Ecto neural progenitor cell (in vitro differentiated cells): ENCODE measurements around the gene SMAD4.
"Not testable (repeated sequence)": the region's sequence is repeated elsewhere in the genome, so short reads cannot be mapped to it uniquely, and the experiment has no call there.

Experiments
- DNase-seq: peaks from one replicate; pipeline ENCODE4 v3.0.0-alpha.2; 2018; ENCODE audit warnings: low spot score

The SMAD4 gene

GRCh38 chr18:51029694-51030536, at the start of gene SMAD4:
Gene SMAD4 (plus strand): TSS chr18:51030213. CDS start chr18:51047047, 16,834 bp downstream.
- peak; percentile 100 for DNase-seq

DNA sequence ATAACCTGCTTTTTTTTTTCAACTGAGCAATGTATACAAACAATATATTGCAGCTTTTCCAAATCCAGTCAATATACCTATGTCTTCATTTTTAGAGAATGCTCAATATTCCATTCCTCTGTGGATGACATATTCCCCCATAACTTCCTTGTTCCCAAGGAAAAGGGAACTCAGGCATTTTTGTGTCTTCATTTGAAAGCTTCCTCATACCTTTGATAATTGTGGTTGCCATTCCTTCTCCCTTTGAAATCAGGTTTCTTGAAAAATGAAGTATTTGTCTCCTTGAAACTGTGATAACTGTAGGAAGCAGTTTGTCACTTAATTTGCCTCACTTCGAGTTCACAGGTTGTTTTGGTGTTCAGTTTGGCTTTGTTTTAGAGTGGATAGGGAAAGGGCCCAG, 48.6 kb upstream of the SMAD4 start:
- DNase-seq = no peak

DNA sequence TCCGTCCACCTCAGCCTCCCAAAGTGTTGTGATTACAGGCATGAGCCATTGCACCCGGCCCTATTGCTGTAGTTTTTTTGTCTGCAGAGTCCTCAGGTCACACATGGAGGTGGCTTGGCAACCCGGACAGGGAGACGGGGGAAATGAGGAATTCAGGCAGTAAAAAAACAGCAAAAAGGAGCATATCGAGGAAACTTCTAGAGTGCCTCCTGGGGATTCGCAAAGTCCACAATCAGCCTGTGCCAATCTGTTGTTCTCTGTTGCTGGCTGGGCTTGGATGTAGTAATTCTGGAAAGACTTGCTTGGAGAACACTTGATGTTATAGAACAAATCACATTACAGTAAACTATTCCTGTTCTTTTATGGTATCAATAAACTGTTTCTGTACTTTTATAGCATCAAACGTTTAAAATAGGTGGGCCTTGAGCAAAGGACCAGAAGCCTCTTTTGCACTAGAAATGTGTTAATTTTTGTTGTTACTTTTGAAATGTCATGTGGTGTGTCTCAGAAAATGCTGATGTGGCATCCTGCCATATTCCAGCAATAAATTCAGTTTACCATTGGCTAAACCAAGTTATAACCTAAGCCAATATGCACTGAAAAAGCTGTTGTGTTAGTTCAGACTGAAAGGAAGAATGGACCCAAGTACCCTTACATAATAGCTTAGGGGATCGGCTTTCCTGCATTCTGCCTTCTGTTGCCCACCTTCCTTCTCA, 47.8 kb upstream of the SMAD4 start:
- no peak for DNase-seq

DNA sequence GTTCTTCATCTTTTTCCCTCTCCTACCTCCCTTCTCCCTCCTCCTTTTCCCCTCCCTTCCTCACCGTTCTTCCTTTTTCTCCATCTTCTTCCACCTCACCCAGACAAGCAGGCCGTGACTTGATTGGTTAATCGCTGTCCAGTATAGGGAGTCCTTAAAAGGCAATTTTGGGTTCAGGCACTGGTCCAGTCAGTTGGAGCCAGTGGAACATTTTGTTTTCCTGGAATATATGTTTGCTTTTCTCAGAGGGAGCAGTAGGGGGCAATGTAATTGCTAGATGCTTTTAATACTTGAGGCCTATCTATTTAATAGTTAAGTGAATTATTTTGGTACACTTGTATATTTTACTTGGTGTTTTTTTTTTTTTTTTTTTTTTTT, 47.2 kb upstream of the SMAD4 start:
- no peak for DNase-seq

- no peak for DNase-seq
Measured at GRCh38 chr18:50986360-50987087, 43.5 kb upstream of the SMAD4 start.

GRCh38 chr18:50987261-50987660, 42.8 kb upstream of the SMAD4 start:
- DNase-seq = no peak

- no peak for DNase-seq
Measured at GRCh38 chr18:50989711-50990110, 40.3 kb upstream of the SMAD4 start.

DNA sequence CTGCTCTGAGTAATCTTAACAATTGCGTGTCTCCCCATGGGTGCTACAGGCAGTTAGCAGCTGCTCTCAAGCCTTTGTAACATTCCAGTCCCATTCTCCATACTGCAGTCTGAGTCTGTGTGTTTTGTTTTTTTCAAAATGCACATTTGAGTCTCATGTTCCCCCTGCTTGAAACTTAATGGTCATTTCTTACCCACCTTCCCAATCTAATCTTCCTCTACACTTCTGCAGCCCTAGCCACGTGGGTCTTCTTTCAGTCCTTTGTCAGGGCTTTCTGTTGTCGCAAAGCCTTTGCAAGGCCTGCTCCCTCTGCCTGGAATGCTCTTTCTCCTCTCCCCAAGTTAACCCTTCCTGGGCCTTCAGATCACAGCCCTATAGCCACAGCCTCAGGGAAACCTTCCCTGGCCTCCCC, 37.7 kb upstream of the SMAD4 start:
- DNase-seq = peak; percentile 58

- DNase-seq = no peak
Measured at GRCh38 chr18:50994031-50994430, 36.0 kb upstream of the SMAD4 start.

GRCh38 chr18:51003174-51003573, 26.8 kb upstream of the SMAD4 start:
- DNase-seq = not testable (repeated sequence)

GRCh38 chr18:51006061-51006818, 23.8 kb upstream of the SMAD4 start:
- DNase-seq = no peak

DNA sequence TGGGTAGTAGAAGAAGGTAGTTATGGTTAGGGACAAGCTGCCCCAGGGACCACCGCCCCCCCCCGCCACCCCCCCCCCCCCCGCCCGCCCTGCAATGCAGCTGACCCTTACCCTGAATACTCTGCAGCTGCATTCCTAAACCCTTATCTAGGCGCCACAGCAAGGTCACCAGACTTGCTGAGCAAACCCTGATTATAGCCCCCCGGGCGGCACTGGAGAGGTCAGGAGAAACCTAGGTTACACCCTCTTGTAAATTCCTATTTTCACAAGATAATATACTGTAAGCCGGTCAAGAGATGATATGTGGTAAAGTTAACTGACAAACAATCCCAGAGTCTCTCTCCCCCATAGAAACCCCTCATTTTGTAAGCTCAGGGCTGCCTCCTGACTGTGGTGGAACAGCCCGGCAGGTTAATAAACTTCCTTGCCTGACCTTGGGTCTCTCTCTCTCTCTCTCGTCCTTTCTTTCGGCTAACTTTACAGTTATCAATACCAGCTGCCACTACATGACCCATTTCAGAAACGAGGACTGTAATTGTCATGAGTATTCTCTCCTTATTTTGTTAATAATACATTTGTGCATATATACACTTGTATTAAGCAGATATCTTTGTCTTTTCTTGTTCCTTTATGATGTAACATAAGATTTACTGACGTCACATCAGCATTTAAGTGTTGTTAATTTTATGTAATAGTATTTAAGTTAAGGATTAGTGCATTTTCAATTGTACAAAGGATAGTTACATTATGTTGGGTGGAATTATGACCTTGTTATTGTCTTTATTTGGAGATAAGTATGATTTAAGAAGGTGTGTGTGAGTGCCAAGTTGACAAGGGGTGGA, 22.8 kb upstream of the SMAD4 start:
- DNase-seq = no peak

GRCh38 chr18:51007790-51008139, 22.2 kb upstream of the SMAD4 start:
- DNase-seq = no peak

GRCh38 chr18:51009072-51009471, 20.9 kb upstream of the SMAD4 start:
- DNase-seq = no peak

DNA sequence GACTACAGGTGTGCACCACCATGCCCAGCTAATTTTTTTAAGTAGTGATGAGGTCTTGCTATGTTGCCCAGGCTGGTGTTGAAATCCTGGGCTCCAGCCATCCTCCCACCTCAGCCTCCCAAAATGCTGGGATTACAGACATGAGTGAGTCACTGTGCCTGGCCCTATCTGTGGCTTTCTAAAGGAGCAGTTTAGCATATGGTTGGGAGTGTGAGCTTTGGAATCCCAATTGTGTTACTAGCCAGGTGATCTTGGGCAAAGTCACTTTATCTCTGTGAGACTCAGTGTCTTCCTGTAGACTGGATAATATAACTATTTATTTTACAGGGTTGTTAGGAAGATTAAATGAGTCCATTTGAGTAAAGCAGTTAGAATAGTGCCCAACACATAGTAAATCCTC, 19.8 kb upstream of the SMAD4 start:
- no peak for DNase-seq

- DNase-seq = no peak
Measured at GRCh38 chr18:51011709-51012108, 18.3 kb upstream of the SMAD4 start.

DNA sequence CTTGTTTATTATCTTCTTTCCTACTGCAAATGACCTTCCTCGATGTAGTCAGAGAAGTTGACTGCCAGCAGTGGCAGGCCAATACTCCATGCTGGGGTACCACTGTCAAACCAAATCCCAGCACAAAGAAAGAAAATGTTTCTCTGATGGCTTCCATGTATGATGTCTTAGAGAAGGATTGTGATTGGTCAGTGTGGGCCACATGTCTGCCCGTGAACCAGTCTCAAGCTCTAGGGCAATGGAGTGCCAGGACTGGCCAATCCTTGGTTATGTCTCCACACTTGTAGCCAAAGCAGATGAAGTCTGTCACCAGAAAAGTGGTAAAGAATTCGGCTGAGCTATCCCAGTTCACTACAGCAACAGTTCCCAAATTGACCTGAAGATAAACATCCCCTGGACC, 17.6 kb upstream of the SMAD4 start:
- DNase-seq = no peak

DNA sequence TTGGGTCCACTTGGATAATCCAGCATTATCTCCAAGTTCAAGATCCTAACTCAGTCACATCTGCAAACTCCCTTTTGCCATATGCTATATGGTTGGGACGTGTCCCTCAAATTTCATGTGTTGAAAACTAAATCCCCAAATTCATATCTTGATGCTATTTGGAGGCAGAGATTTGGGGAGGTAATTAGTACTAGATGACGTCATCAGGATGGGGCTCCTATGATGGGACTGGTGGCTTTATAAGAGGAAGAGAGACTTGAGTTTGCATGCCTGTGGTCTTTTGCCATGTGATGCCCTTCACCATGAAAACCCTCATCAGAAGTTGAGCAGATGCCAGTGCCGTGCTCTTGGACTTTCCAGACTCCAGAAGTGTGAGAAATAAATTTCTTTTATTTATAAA, 16.8 kb upstream of the SMAD4 start:
- DNase-seq = no peak

- peak; percentile 56 for DNase-seq
Measured at GRCh38 chr18:51017140-51017879, 12.7 kb upstream of the SMAD4 start.

- DNase-seq = no peak
Measured at GRCh38 chr18:51020536-51020935, 9.5 kb upstream of the SMAD4 start.
